ENCODE results near the gene LAMB4.

GRCh38 chr7:108093341-108093740 lies 36.8 kb downstream of the LAMB4 start:
- TF ChIP-seq CTCF (IDR thresholded peaks at IDR 0.05; ENCODE audit: low read length) (no peak), EZH2 (IDR thresholded peaks at IDR 0.05; ENCODE audit: borderline replicate concordance, low read length) (no peak)

Measured in OCI-LY1 (cell line).